HepG2 (cell line): ENCODE measurements around the gene ASH1L. TPM values are rescaled to one million over a fixed set of nuclear protein-coding genes. Genes with fewer than 3 reads are reported as not detected.

ENCODE experiments used
- DMAP1 ChIP-seq: IDR thresholded peaks from 2 replicates; pipeline ENCODE4 v1.6.1; 2016
- NONO ChIP-seq, 2 experiments: fragments of 450-650 bp in 1 of 2; sonication (generic) in 1 of 2; formaldehyde crosslinking in 1 of 2; IDR thresholded peaks in 1 of 2; conservative IDR thresholded peaks in 1 of 2; 2 replicates each; pipeline versions ENCODE4 v1.6.1 to v1.8.0; 2017 to 2022; ENCODE audit warnings: mild to moderate bottlenecking in 1 of 2, missing genetic modification reagents in 1 of 2, moderate library complexity in 1 of 2
- SOX13 ChIP-seq, 3 experiments: fragments of 450-650 bp in 1 of 3; sonication (generic) in 1 of 3; formaldehyde crosslinking in 1 of 3; IDR thresholded peaks in 2 of 3; conservative IDR thresholded peaks in 1 of 3; 2 replicates each; pipeline versions ENCODE4 v1.5.0 to v1.6.1; 2016 to 2020; ENCODE audit warnings: antibody characterized with exemption in 1 of 3, mild to moderate bottlenecking in 1 of 3, missing compliant biosample characterization in 1 of 3, missing genetic modification reagents in 1 of 3, moderate library complexity in 1 of 3
- SOX6 ChIP-seq, 2 experiments: fragments of 450-650 bp in 1 of 2; sonication (generic) in 1 of 2; formaldehyde crosslinking in 1 of 2; IDR thresholded peaks; 2 replicates each; pipeline versions ENCODE4 v1.4.0 to v1.6.1; 2017 to 2020; ENCODE audit warnings: antibody characterized with exemption in 1 of 2, mild to moderate bottlenecking in 1 of 2, missing genetic modification reagents in 1 of 2
- SP5 ChIP-seq: IDR thresholded peaks from 2 replicates; pipeline ENCODE4 v1.6.1; 2016; ENCODE audit warnings: low read depth, borderline replicate concordance
- ZFP82 ChIP-seq: sonication (generic); formaldehyde crosslinking; IDR thresholded peaks from 2 replicates; pipeline ENCODE4 v1.5.1; 2020; ENCODE audit warnings: mild to moderate bottlenecking, missing genetic modification reagents, borderline replicate concordance
- ZFY ChIP-seq: sonication (generic); formaldehyde crosslinking; IDR thresholded peaks from 2 replicates; pipeline ENCODE4 v1.4.0; 2020; ENCODE audit warnings: missing genetic modification reagents
- ZNF274 ChIP-seq: sonication (generic); formaldehyde crosslinking; IDR thresholded peaks from 2 replicates; pipeline ENCODE4 v1.5.1; 2020; ENCODE audit warnings: mild to moderate bottlenecking, missing genetic modification reagents
- ZNF557 ChIP-seq: sonication (generic); formaldehyde crosslinking; IDR thresholded peaks from 2 replicates; pipeline ENCODE4 v1.4.0; 2020; ENCODE audit warnings: missing genetic modification reagents
- ZNF75D ChIP-seq: sonication (generic); formaldehyde crosslinking; IDR thresholded peaks from 2 replicates; pipeline ENCODE4 v1.8.1; 2023; ENCODE audit warnings: missing genetic modification reagents, mild to moderate bottlenecking, borderline replicate concordance
- polyA plus RNA-seq, 8 experiments: library from polyadenylated mRNA; depleted of rRNA in 3 of 8; stranded (reverse) in 7 of 8; unstranded in 1 of 8; fragments of >200 nt; fragmentation: Illumina TruSeq in 4 of 8; extraction: Trizol in 4 of 8; gene quantifications; 2 replicates each; pipeline versions ENCODE4 v1.2.1 to v1.2.3, GENCODE V29; 2011 to 2016; ENCODE audit warnings: low read depth in 4 of 8, missing spikeins in 1 of 8, mixed read lengths in 1 of 8; ENCODE audit not compliant: insufficient read depth in 1 of 8
- total RNA-seq, 5 experiments: library from RNA; depleted of rRNA; stranded (reverse); fragments of >200 nt; fragmentation: Illumina TruSeq; extraction: Trizol; gene quantifications; 2 replicates each; pipeline ENCODE4 v1.2.3, GENCODE V29; 2016; ENCODE audit warnings: low read depth in 1 of 5
- TF ChIP-seq, protein P1 (sequence below): sonication (generic); formaldehyde crosslinking; IDR thresholded peaks from 2 replicates; pipeline ENCODE4 v1.4.0; 2020; ENCODE audit warnings: low read depth, mild to moderate bottlenecking, missing genetic modification reagents
- TF ChIP-seq, protein P2 (sequence below): sonication (generic); formaldehyde crosslinking; IDR thresholded peaks from 2 replicates; pipeline ENCODE4 v1.4.0; 2020; ENCODE audit warnings: missing genetic modification reagents
- TF ChIP-seq, protein P3 (sequence below): sonication (generic); formaldehyde crosslinking; IDR thresholded peaks from 2 replicates; pipeline ENCODE4 v1.5.0; 2020; ENCODE audit warnings: missing genetic modification reagents
- TF ChIP-seq, protein P4 (sequence below): sonication (generic); formaldehyde crosslinking; IDR thresholded peaks from 2 replicates; pipeline ENCODE4 v1.4.0; 2020; ENCODE audit warnings: mild to moderate bottlenecking, missing genetic modification reagents
- TF ChIP-seq, protein P5 (sequence below): sonication (generic); formaldehyde crosslinking; IDR thresholded peaks from 2 replicates; pipeline ENCODE4 v1.5.1; 2020; ENCODE audit warnings: mild to moderate bottlenecking, missing genetic modification reagents, moderate library complexity

ASH1L gene
- total and polyA plus RNA-seq, 2 of the 13 experiments (the other 11 are each of a cell fraction or from before 2014, with no cell fraction given), result 10.2 to 15.3 TPM

DNA sequence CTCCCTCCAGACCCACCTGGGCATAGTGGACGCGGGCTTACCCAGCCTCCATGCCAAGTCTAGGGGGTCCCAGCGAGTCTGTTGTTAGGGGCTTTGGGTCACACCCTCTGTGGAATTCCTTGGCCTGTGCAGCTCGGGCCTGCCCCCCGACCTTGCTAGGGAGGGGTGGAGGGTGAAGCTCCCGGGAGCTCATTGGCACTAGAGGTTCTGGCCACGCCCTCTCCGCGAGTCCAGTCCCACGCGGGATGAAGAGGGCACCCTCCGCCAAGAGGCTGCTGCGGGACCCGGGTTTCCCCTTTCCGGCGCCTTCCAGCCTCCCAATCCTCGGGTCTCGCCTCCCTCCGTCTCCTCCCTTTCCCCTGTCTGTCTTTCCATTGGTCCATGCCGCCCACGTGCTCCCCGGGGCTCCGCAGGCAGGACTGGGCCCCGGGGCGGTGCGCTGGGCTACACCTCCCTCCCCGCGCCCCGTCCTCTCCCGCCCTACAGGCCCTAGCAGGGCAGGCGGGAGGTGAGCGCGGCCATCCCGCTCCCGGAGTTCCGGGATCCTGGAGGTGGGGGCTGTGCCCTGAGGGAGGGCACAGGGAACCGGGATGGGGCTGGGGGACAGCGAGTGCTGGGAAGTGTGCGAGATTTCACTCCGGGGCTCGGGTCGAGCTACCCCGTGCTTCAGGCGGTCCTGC lies 238.4 kb downstream of the ASH1L start (continued):
- TF ChIP-seq SOX6 (IDR thresholded peaks at IDR 0.05), result no peak
- peak; percentile 15; the same call in 1 of the 2 replicates for TF ChIP-seq SOX6 (CRISPR knock-in tag; IDR thresholded peaks at IDR 0.05)
- 0 out of 2 replicates have a peak, but pooled peaks have one; percentile 7 for TF ChIP-seq ZNF557
- TF ChIP-seq ZNF274 (CRISPR knock-in tag), result no peak
- peak; percentile 31; the same call in 1 of the 2 replicates for TF ChIP-seq DMAP1 (CRISPR knock-in tag)
- TF ChIP-seq, protein P1, sequence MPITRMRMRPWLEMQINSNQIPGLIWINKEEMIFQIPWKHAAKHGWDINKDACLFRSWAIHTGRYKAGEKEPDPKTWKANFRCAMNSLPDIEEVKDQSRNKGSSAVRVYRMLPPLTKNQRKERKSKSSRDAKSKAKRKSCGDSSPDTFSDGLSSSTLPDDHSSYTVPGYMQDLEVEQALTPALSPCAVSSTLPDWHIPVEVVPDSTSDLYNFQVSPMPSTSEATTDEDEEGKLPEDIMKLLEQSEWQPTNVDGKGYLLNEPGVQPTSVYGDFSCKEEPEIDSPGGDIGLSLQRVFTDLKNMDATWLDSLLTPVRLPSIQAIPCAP (CRISPR knock-in tag), result 0 out of 2 replicates have a peak, but pooled peaks have one; percentile 37
- TF ChIP-seq, protein P2, sequence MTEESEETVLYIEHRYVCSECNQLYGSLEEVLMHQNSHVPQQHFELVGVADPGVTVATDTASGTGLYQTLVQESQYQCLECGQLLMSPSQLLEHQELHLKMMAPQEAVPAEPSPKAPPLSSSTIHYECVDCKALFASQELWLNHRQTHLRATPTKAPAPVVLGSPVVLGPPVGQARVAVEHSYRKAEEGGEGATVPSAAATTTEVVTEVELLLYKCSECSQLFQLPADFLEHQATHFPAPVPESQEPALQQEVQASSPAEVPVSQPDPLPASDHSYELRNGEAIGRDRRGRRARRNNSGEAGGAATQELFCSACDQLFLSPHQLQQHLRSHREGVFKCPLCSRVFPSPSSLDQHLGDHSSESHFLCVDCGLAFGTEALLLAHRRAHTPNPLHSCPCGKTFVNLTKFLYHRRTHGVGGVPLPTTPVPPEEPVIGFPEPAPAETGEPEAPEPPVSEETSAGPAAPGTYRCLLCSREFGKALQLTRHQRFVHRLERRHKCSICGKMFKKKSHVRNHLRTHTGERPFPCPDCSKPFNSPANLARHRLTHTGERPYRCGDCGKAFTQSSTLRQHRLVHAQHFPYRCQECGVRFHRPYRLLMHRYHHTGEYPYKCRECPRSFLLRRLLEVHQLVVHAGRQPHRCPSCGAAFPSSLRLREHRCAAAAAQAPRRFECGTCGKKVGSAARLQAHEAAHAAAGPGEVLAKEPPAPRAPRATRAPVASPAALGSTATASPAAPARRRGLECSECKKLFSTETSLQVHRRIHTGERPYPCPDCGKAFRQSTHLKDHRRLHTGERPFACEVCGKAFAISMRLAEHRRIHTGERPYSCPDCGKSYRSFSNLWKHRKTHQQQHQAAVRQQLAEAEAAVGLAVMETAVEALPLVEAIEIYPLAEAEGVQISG (CRISPR knock-in tag), result peak; percentile 40; the same call in 1 of the 2 replicates
- TF ChIP-seq, protein P3, sequence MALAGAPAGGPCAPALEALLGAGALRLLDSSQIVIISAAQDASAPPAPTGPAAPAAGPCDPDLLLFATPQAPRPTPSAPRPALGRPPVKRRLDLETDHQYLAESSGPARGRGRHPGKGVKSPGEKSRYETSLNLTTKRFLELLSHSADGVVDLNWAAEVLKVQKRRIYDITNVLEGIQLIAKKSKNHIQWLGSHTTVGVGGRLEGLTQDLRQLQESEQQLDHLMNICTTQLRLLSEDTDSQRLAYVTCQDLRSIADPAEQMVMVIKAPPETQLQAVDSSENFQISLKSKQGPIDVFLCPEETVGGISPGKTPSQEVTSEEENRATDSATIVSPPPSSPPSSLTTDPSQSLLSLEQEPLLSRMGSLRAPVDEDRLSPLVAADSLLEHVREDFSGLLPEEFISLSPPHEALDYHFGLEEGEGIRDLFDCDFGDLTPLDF (CRISPR knock-in tag), result peak; percentile 39; the same call in 1 of the 2 replicates
- no peak for TF ChIP-seq SOX13 (IDR thresholded peaks at IDR 0.05)
- TF ChIP-seq SOX13 (CRISPR knock-in tag; conservative IDR thresholded peaks at IDR 0.05 in 1 of 2, IDR thresholded peaks at IDR 0.05 in 1 of 2), result no peak; a peak in 1 of 4 replicates
- peak; percentile 81 for TF ChIP-seq ZFY (CRISPR knock-in tag)
- TF ChIP-seq, protein P4, sequence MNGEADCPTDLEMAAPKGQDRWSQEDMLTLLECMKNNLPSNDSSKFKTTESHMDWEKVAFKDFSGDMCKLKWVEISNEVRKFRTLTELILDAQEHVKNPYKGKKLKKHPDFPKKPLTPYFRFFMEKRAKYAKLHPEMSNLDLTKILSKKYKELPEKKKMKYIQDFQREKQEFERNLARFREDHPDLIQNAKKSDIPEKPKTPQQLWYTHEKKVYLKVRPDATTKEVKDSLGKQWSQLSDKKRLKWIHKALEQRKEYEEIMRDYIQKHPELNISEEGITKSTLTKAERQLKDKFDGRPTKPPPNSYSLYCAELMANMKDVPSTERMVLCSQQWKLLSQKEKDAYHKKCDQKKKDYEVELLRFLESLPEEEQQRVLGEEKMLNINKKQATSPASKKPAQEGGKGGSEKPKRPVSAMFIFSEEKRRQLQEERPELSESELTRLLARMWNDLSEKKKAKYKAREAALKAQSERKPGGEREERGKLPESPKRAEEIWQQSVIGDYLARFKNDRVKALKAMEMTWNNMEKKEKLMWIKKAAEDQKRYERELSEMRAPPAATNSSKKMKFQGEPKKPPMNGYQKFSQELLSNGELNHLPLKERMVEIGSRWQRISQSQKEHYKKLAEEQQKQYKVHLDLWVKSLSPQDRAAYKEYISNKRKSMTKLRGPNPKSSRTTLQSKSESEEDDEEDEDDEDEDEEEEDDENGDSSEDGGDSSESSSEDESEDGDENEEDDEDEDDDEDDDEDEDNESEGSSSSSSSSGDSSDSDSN (CRISPR knock-in tag), result peak; percentile 69
- TF ChIP-seq ZNF75D (CRISPR knock-in tag), result no peak
- TF ChIP-seq, protein P5, sequence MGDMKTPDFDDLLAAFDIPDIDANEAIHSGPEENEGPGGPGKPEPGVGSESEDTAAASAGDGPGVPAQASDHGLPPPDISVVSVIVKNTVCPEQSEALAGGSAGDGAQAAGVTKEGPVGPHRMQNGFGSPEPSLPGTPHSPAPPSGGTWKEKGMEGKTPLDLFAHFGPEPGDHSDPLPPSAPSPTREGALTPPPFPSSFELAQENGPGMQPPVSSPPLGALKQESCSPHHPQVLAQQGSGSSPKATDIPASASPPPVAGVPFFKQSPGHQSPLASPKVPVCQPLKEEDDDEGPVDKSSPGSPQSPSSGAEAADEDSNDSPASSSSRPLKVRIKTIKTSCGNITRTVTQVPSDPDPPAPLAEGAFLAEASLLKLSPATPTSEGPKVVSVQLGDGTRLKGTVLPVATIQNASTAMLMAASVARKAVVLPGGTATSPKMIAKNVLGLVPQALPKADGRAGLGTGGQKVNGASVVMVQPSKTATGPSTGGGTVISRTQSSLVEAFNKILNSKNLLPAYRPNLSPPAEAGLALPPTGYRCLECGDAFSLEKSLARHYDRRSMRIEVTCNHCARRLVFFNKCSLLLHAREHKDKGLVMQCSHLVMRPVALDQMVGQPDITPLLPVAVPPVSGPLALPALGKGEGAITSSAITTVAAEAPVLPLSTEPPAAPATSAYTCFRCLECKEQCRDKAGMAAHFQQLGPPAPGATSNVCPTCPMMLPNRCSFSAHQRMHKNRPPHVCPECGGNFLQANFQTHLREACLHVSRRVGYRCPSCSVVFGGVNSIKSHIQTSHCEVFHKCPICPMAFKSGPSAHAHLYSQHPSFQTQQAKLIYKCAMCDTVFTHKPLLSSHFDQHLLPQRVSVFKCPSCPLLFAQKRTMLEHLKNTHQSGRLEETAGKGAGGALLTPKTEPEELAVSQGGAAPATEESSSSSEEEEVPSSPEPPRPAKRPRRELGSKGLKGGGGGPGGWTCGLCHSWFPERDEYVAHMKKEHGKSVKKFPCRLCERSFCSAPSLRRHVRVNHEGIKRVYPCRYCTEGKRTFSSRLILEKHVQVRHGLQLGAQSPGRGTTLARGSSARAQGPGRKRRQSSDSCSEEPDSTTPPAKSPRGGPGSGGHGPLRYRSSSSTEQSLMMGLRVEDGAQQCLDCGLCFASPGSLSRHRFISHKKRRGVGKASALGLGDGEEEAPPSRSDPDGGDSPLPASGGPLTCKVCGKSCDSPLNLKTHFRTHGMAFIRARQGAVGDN (CRISPR knock-in tag), result peak; percentile 75
- peak; percentile 82; the same call in 1 of the 2 replicates for TF ChIP-seq ZFP82
- peak; percentile 54; the same call in 1 of the 2 replicates for TF ChIP-seq SP5 (CRISPR knock-in tag)
- no peak for TF ChIP-seq NONO (IDR thresholded peaks at IDR 0.05)
- peak; percentile 52; the same call in 1 of the 2 replicates for TF ChIP-seq NONO (CRISPR knock-in tag; conservative IDR thresholded peaks at IDR 0.05)
